Fibroblast of upper back skin (primary cell): ENCODE data around the gene DDX5.
"Not testable (repeated sequence)": the region's sequence is repeated elsewhere in the genome, so short reads cannot be mapped to it uniquely, and the experiment has no call there.

Experiments
- DNase-seq: peaks from one replicate; pipeline ENCODE4 v3.0.0-alpha.2; 2013

Gene DDX5

DNA sequence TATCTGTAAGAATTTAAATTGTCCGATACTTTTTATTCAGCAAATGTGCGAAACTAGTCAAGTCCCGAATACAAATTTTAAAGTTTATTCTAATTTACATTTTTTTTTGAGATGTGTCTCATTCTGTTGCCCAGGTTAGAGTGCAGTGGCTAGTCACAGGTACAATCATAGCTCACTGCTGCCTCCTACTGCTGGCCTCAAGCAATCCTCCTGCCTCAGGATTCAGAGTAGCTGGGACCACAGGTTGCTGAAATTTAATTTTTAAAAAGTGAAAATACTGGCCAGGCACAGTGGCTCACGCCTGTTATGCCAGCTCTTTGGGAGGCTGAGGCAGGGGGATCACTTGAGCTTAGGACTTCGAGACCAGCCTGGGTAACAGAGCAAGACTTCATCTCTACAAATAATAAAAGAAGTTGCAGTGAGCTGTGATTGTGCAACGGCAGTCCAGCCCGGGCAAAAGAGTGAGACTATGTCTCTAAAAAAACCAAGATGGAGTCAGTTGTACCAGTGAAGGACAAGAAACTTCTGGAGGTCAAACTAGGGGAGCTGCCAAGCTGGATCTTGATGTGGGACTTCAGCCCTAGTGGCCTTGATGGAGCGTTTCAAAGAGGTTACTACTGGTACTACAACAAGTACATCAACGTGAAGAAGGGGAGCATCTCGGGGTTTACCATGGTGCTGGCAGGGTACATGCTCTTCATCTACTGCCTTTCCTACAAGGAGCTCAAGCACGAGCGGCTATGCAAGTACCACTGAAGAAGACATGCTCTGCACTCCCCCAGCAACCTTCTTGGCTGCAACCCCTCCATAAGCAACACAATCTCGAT, 14.8 kb downstream of the DDX5 start:
- DNase-seq: peak; percentile 18

DNA sequence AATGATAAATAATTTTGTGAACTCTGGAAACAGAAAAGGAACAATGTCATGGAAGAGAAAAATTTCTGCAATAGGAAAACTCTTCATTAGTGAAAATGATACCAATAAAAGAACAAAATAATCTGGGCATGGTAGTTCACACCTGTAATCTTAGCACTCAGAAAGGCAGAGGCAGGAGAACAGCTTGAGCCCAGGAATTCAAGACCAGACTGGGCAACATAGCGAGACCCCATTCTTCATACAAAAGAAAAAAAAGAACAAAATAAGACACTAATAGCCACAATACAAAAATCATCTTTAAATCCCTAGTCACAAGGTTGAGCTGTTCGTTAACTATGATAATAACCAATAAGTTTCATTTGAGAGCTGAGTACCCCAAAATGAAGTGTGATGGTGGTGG, 17.8 kb downstream of the DDX5 start:
- DNase-seq: no peak

GRCh38 chr17:64484380-64484779, 21.7 kb downstream of the DDX5 start:
- no peak for DNase-seq

DNA sequence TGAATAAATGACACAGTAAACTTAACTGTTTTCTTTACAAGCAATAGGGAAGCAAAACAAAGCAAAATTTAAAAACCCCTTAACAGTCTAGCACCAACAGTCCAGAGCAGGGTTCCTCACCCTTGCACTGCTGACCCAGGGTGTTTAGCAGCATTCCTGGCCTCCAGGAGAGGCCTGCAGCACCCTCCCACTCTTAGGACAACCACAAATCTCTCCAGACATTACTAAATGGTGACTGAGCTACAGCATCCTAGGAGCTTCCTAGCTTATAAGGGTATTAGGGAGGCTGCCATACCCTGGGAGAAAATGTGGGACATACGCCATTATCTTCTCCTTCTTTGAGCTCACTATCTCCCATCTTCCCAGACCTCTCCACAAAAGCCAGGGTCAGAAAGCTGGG, 25.1 kb downstream of the DDX5 start:
- DNase-seq: no peak

- no peak for DNase-seq
Observed at GRCh38 chr17:64477849-64478248, 28.2 kb downstream of the DDX5 start.

- no peak for DNase-seq
Observed at GRCh38 chr17:64472564-64472963, 33.5 kb downstream of the DDX5 start.

DNA sequence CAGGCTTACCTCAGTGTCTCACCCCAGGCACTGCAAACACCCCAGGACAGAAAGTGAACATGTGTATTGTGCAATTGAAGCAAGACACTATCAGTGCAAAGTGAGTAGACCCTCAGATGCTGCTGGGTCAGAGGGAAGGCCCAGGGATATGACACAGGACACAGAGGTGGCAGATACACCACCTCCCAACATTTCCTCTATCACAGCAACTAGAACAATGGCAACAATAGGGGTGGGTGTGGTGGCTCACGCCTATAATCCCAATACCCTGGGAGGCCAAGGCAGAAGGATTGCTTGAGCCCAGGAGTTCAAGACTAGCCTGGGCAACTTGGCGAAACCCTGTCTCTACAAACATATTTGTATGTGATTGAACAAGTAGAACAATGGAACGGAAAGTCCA, 34.6 kb downstream of the DDX5 start:
- DNase-seq: no peak

DNA sequence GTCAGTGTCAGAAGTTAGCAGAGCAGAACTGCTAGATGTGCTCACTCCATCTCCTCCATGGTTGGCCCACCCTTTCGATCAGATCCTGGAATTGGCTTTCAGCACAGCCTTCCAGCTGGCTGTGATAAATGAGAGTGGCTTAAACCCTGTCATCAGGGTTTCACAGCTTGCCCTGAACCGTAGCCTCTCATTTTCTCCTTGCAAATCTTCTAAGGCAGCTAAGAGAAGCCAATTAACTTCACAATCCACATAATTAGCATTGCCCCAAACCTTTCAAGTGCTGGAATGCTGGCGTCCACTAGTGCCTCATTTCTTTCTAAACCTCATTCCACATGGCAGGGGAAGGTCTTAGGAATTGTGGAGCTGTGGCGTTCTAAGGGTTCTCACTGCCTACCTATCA, 35.5 kb downstream of the DDX5 start:
- DNase-seq: no peak

GRCh38 chr17:64466834-64467233, 39.3 kb downstream of the DDX5 start:
- not testable (repeated sequence) for DNase-seq

GRCh38 chr17:64466019-64466735, 39.9 kb downstream of the DDX5 start:
- peak; percentile 17 for DNase-seq

DNA sequence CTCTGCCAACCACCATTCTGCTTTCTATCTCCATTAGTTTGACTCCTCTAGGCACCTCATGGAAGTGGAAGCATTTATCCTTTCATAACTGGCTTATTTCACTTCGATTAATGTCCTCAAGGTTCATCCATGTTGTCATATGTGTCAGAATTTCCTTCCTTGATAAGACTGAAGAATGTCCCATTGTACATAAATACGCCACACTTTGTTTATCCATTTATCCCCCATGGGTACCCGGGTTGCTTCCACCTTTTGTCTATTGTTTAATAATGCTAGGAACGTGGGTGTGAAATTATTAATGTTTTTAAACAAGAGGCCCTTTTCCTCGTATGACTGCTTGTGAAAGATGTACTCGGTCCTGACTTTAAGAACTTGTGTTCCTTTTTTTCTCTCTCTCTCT, 44.3 kb downstream of the DDX5 start:
- DNase-seq: no peak

DNA sequence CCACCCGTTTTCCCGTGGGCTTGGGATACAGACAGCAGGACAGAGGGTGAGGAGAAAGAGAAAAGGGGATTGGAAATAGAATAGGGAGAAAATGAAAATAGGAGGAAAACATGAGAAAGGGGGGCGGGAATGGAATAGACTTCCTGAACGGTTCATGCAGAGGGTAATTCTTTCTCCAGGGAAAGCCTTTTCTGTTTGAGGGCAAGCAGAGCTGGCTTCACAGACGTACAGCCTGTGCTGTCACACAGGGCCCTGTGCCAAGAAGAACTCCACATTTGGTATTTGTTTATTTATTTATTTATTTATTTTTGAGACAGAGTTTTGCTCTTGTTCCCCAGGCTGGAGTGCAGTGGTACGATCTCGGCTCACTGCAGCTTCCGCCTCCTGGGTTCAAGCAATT, 45.1 kb downstream of the DDX5 start:
- no peak for DNase-seq

DNA sequence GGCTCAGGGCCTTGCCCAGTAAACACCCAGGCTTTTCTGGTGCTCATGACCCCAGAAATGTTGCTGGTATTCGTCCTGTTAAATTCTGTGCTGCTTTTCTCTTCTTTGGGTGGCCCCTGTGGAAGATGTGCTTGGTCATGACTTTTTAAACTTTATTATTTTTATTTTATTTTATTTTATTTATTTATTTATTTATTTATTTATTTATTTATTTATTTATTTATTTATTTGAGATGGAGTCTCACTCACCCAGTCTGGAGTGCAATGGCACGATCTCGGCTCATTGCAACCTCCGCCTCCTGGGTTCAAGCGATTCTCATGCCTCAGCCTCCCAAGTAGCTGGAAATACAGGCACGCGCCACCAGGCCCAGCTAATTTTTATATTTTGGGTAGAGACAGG, 46.3 kb downstream of the DDX5 start:
- DNase-seq: not testable (repeated sequence)

DNA sequence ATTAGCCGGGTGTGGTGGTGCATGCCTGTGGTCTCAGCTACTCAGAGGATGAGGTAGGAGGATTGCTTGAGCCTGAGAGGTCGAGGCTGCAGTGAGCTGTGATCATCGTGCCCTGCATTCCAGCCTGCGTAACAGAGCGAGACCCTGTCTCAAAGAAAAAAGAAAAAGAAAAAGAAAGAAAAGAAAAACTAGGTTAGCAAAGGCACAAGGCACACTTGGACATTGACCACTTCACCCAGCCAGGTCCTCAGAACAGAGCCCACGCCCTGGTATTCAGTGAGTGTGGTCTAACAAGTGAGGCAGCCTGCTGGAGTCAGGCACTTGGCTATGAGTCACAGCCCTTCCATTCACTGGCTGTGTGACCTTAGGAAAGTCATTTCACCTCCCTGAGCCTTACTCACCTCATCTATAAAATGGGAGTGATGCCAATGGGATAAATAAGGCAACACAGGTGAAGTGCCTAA, 46.8 kb downstream of the DDX5 start:
- DNase-seq: peak; percentile 43

GRCh38 chr17:64458756-64459155, 47.3 kb downstream of the DDX5 start:
- DNase-seq: no peak

- DNase-seq: peak; percentile 54
Observed at GRCh38 chr17:64457156-64457555, 48.9 kb downstream of the DDX5 start.

DNA sequence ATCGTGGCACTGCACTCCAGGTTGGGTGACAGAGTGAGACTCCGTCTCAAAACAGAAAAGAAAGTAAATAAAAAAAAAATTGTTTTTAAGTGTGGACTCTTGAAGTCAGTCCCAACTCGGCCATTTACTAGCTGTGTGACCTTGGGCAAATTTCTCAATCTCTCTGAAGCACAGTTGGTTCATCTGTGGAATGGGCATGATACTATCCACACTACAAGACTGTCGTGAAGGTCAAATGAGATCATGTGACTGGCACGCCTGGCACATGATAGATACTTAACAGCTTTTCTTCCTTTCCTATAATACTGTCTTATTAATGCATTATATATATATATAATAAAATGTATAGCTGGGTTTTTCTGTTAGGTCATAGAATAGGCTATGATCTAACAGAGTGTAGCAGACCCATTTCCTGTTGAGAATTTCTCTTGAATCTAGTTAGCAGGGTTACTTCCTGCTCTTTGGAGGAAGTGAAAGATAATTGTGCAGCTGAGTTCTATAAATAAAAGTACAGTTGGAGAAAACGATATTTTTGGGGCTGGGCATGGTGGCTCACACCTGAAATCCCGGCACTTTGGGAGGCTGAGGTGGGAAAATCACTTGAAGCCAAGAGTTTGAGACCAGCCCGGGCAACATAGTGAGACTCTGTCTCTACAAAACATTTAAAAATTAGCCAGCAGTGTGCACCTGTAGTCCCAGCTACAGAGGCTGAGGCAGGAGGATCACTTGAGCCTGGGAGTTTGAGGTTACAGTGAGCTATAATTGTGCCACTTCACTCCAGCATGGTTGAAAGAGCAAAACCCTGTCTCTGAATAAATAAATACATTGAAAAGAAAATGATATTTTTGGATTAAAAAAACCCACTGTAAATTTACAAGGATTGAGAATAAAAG, 49.9 kb downstream of the DDX5 start:
- DNase-seq: no peak

GRCh38 chr17:64449545-64449944, 56.5 kb downstream of the DDX5 start:
- no peak for DNase-seq

DNA sequence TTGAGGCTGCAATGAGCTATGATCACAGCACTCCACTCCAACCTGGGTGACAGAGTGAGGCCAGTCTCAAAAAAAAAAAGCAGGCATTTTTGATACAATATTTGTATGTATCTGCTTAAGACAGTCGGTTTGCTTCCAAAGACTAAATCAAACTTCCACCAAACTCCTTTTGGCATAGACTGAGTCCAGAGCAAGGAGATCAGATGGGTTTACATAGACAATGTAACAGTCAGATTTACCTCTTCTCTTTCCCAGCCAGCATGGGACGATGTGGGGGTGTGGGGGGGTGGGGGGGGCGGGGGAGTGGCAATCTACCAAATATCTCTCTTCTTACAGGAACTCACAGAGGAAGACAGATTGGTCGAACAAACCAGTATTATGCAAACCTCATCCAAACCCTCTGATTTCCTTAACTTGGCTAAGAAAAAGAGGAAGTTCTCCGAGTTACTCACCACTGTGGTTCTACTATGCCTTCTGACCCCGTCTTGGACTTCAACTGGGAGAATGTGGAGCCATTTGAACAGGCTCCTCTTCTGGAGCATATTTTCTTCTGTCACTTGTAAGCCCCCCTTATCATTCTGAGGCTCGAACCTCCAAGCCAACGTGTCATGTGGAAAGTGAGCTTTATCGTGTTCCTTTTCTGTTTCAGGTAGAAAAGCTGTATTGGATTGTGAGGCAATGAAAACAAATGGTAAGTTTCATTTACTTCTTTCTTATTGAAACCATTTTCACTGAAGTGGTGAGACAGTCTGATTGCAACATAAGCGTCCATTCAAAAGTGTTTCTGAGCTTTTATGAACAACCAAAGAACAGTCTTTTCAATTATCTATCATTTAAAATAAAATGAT, 57.2 kb downstream of the DDX5 start, which contains the start of gene MILR1:
TSS of gene MILR1 (plus strand) at position 451 of the 848 bp plus-strand sequence. CDS start at position 505, 54 bp downstream.
- DNase-seq: peak; percentile 84
